HG03139 (cell line): ENCODE data around the gene GLYATL1B.
"Not testable (repeated sequence)": the region's sequence is repeated elsewhere in the genome, so short reads cannot be mapped to it uniquely, and the experiment has no call there.

ENCODE experiments used
- ATAC-seq: cut with Tn5 transposase; IDR thresholded peaks from one replicate; pipeline ENCODE4 v1.9.1; 2021; ENCODE audit not compliant: unreplicated experiment

Gene GLYATL1B

GRCh38 chr11:59095225-59095624, 9.1 kb downstream of the GLYATL1B start:
- ATAC-seq: peak; percentile 65

DNA sequence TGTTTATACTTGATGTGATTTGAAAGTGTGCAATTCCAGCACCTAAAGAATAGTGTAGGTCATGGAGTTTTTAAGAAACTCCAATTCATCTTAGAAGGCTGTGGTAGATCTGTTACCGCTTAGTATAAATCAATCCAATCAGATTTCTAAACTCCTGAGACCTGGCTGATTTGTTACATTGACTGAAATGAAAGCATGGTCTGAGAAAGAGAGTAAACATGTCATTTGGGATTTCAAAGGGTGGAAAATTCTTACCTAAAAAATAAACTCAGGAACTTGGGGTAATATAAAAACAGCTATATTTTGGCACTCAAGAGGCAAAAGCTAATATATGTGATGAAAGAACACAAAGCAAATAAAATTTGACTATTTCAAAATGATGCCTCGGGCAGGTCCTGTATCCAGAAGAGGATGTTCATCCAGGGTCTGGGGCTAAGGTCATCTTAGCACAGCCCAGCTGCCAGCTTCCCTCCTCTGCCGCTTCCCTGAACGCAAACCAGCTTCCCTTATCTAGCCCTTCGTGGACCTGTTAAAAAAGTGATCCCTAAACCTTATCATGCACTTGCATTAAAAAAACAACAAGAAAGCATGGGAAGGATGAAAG, 10.0 kb downstream of the GLYATL1B start:
- ATAC-seq: not testable (repeated sequence)

GRCh38 chr11:59097113-59097708, 11.1 kb downstream of the GLYATL1B start:
- ATAC-seq: no peak

DNA sequence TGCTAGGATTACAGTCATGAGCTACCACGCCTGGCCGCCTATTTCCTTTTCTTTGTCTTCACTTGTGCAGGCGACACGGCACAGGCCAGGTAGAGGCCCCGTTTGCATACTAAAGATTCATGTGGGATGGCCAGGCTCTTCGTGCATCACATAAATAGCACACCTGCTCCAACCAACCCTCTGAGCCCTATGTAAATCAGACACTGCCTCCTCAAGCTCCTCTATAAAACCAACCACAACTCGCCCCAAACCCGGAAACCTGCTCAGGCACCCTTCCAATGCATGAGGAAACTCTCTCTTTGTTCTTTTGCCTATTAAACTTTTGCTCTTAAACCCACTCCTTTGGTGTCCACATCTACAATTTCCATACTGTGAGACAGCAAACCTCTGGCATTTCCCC, 11.8 kb downstream of the GLYATL1B start:
- not testable (repeated sequence) for ATAC-seq

DNA sequence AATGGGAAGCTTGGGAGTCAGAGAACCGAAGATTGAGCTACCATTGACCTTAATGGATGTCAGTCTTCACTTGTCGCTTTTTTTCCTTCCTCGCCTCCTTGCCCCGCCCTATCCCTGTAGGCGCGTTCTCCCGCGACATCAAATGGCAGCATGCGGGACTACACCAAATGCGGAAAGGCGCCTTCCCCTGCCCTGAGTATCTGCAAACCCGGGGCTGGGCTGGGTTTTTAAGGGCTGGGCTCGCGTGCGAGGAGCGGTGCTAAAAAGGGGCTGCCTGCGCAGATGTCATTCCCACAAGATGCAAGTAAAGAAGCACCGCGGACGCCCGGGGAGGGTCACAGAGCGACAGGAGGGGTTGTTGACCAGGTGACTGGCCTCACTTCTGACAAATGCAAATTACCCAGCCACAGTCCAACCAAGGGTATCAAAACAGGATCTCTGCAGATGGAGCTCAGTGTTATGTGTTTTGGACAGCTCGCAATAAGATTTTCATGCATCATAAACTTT, 16.2 kb downstream of the GLYATL1B start:
- peak; percentile 56 for ATAC-seq

DNA sequence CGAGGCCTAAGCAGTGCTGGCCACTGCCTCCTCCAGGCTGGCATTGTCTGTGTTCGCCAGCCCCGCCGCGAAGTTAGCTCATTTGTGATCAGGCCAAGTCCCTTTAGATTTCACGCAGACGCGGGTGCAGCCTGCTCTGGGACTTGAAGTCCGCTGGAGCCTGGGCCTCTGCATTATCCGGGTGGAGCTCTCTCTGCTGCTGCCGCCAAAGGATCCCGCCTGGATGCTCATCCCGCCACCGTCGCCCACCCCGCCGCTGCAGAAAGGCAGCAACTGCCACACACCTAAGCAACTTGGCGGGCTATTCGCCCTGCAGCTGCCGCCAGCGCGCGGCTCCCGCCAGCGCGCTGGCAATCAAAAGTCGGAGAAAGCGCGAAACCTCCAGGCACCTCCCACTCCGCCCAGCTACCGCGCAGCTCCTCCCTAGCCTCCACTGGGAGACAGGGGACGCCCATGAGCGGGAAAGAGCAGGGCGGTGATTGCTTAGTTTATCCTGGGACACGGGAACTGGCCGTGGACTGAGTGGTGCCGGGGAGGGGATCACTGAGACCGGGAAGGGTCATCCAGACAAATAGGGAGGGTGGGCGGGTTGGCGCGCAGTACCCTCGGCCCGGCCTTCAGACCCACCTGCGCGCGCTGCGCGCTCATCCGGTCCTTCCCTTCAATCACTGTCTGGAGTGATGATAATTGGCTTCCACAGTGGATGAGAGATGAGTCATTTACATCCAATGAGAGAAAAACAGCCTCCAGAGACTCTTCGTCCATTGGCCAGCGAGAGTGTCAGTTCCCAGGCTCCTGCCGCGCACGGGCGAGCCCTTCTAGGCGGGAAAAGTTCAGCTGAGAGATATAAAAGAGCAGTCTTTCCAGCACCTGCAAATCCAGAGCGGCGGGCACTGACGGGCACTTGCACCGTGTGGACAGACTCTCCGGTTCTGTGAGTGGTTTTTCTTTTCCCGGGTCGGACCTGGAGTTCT, 20.5 kb downstream of the GLYATL1B start, which contains the start of gene FAM111B:
FAM111B (plus strand) TSS at position 875 of the 974 bp plus-strand sequence. CDS start 2,389 bp downstream, outside the sequence.
- peak; percentile 60 for ATAC-seq

- not testable (repeated sequence) for ATAC-seq
Observed at GRCh38 chr11:59107721-59108120, 21.6 kb downstream of the GLYATL1B start.

GRCh38 chr11:59112494-59112893, 26.4 kb downstream of the GLYATL1B start:
- ATAC-seq: no peak

DNA sequence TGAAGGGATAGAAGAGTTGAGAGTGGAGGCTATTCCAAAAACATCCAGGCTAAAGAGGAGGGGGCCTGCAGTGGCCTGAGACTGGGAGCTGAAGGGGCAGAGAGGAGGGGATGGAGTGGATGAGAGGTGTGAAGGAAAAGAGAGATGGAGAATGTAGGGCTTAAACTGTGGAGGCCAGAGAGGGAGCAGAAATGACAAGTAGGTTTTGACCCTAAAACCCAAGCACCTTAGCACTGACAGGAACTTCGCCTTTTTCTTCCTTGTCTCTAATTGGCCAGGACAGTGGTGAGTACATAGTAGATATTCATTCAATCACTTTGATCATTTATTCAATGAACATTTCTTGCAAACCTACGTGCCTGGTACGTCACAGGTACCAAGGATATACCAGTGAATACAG, 28.2 kb downstream of the GLYATL1B start:
- ATAC-seq: no peak

DNA sequence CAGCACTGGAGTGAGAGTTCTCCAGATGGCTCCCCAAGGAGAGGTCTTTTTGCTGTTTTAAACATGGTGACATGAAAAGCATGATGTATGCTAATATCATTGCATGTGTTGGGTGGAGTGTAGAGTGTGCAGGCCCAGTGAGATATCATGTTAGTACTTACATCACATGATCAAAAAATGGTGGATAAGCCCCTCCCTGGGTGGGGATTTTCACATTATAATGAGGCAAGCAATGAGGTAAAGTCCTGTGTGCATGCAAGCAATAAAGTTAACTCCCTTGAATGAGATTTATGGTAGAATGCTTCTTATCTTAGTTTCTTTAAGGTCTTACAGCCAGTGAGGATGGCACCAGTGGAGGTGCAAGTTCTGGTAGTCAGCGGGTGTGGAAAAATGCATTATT, 29.4 kb downstream of the GLYATL1B start:
- ATAC-seq: no peak

DNA sequence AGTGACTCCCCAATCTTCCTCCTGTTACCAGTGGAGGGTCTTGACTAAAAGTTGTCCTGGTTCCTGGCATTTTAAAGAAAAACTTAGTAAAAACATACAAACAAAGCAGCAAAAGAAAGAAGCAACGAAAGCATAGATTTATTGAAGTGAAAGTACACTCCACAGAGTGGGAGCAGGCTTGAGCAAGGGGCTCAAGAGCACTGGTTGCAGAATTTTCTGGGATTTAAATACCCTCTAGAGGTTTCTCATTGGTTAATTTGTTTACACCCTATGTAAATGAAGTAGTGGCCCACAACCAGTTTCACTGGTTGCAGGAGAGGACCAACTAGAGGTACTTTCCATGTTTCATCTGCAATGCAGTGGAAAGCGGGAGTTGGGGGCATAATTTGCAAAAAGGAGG, 31.7 kb downstream of the GLYATL1B start:
- ATAC-seq: no peak

DNA sequence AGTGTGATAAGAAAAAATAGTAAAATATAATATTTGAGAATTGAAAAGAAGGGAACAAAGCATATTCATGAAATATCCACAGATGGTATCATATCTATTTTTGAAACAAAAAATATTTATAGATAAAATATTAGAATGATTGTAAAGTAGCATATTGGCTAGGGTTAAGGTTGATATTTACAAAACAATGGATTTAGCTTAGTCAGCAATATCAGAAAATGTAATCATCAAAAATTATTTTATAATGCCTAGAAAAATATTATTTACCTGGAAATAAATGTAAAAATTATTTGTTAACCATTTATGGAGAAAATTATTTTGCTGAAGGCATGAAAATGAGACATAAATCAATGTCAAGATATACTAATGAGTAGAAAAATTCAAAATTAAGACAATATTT, 33.7 kb downstream of the GLYATL1B start:
- ATAC-seq: no peak

GRCh38 chr11:59135648-59136461, 49.7 kb downstream of the GLYATL1B start:
- peak; percentile 94 for ATAC-seq

- ATAC-seq: not testable (repeated sequence)
Observed at GRCh38 chr11:59136551-59136950, 50.4 kb downstream of the GLYATL1B start.

- no peak for ATAC-seq
Observed at GRCh38 chr11:59137190-59137589, 51.1 kb downstream of the GLYATL1B start.

DNA sequence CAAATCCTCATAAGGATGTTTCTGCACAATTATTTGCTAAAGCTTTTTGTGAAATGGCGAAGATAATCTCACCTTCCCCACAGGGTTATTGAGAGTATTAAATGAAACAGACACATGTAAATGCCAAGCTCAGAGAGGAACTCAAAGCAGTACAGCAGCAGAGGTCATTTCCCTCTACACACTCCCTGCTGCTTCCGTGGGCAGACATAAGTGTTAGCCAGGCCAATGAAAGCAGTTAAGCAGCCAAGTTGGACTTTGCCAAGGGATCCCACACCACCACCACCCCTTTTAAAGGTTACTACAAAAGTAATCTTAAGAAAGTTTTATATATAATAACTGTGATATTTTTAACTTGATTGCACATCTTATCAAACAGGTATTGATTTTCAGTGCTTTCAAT, 52.5 kb downstream of the GLYATL1B start:
- no peak for ATAC-seq

DNA sequence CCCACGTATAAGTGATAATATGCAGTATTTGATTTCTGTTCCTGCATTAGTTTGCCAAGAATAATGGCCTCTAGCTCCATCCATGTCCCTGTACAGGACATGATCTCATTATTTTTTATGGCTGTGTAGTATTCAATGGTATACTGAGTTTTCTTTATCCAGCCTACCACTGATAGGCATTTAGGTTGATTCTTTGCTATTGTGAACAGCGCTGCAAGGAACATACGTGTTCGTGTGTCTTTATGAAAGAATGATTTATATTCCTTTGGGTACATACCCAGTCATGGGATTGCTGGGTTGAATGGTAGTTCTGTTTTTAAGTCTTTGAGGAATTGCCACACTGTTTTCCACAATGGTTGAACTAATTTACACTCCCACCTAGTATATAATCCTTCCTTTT, 55.1 kb downstream of the GLYATL1B start:
- ATAC-seq: no peak

DNA sequence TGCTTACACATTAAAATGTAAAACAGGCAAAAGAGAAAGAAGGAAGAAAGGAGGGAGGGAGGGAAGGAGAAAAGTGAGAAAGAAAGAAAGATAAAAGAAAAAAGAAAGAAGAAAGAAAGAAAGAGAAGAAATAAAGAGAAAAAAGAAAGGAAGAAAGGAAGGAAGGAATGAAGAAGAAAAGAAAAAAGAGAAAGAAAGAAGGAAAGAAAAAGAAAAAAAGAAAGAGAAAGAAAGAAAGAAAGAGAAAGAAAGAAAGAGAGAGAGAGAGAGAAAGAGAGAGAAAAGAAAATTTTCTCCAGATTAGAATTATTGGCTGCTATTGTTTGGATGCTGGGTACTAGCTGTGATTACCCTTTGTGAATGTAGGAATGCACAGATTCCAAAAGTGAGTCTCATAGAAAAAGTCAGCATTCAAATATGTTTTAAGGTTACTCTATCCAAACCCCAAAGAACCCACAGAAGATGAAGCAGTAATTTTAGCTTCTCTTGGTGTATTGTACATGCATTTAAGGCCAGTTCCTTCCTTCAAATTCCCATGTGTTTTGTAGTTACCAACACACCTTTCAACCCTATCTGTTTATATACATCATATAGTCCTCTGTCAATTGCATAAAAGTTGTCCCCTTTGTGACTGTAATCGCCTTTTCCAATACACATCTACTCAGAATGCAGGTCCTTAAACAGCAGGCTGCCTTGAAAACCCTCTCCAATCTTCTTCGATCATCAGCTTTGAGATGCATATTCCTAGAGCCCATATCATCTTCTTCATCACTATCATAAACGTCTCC, 55.8 kb downstream of the GLYATL1B start:
- ATAC-seq: no peak

GRCh38 chr11:59142530-59143507, 56.7 kb downstream of the GLYATL1B start, which contains the start of gene FAM111A:
Gene FAM111A (plus strand): TSS chr11:59142856. CDS start chr11:59148873, 6,017 bp downstream.
- ATAC-seq: peak; percentile 57
